Fibroblast of skin of back (primary cell): ENCODE data around the gene IQSEC1.

ENCODE experiments used
- DNase-seq: peaks from one replicate; pipeline ENCODE4 v3.0.0-alpha.2; 2013

The IQSEC1 gene

GRCh38 chr3:13085081-13085845, 12.0 kb upstream of the IQSEC1 start:
- no peak for DNase-seq

- no peak for DNase-seq
These were observed 10.7 kb upstream of the IQSEC1 start for GRCh38 chr3:13083898-13084297.

- no peak for DNase-seq
These were observed 10.0 kb upstream of the IQSEC1 start for GRCh38 chr3:13083254-13083653.

- no peak for DNase-seq
These were observed 9.4 kb upstream of the IQSEC1 start for GRCh38 chr3:13082677-13083076.

GRCh38 chr3:13081603-13082360, 8.6 kb upstream of the IQSEC1 start:
- DNase-seq: no peak

- DNase-seq: peak; percentile 84
These were observed 7.4 kb upstream of the IQSEC1 start for GRCh38 chr3:13080591-13080990.

GRCh38 chr3:13080026-13080425, 6.8 kb upstream of the IQSEC1 start:
- no peak for DNase-seq

GRCh38 chr3:13079510-13079909, 6.3 kb upstream of the IQSEC1 start:
- DNase-seq: no peak

- no peak for DNase-seq
These were observed 5.8 kb upstream of the IQSEC1 start for GRCh38 chr3:13079051-13079450.

GRCh38 chr3:13078163-13078905, 5.1 kb upstream of the IQSEC1 start:
- no peak for DNase-seq

- peak; percentile 40 for DNase-seq
These were observed 4.4 kb upstream of the IQSEC1 start for GRCh38 chr3:13077431-13078162.

GRCh38 chr3:13075986-13076654, 2.9 kb upstream of the IQSEC1 start:
- DNase-seq: no peak

- no peak for DNase-seq
These were observed 2.1 kb upstream of the IQSEC1 start for GRCh38 chr3:13075318-13075717.

GRCh38 chr3:13074006-13074375, 762 bp upstream of the IQSEC1 start:
- no peak for DNase-seq

- no peak for DNase-seq
These were observed 466 bp downstream of the IQSEC1 start for GRCh38 chr3:13072600-13073325.

GRCh38 chr3:13072239-13072599, 1.0 kb downstream of the IQSEC1 start:
- peak; percentile 42 for DNase-seq

- no peak for DNase-seq
These were observed 1.5 kb downstream of the IQSEC1 start for GRCh38 chr3:13071695-13072094.

- no peak for DNase-seq
These were observed 2.7 kb downstream of the IQSEC1 start for GRCh38 chr3:13070391-13071070.

- DNase-seq: peak; percentile 14
These were observed 3.7 kb downstream of the IQSEC1 start for GRCh38 chr3:13069495-13069894.

- DNase-seq: no peak
These were observed 4.8 kb downstream of the IQSEC1 start for GRCh38 chr3:13068269-13069010.
